DMS 273 (cell line): Measurements from ENCODE around the gene COMMD1.
"Not testable (repeated sequence)": the region's sequence is repeated elsewhere in the genome, so short reads cannot be mapped to it uniquely, and the experiment has no call there.

Experiments used
- DNase-seq: peaks from one replicate; lab custom pipeline; 2025; ENCODE audit not compliant: unreplicated experiment; lab: John Stamatoyannopoulos, UW

Gene COMMD1

DNA sequence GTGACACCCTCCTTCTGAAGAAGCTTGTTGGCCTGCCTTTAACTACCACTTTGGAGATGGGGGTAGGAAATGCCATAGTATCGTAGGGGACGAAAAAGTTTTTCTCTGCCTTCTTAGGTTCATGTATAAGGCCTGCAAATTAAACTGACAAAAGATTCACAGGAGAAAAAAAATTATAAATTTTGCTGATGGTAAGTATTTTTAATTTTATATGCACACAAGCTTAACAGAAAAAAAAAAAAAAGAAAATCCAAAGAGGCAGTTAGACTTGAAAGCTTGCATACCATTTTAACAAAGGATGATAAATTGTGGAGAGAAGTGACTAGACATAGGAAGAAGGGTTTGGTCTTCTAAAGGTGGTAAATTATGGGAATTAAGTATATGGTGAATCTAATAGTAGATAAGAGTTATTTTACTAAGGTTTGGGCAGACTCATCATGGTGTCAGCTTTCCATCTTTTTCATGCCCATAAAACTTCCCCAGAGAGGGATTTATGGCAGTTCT lies 227.9 kb downstream of the COMMD1 start:
- no peak for DNase-seq

DNA sequence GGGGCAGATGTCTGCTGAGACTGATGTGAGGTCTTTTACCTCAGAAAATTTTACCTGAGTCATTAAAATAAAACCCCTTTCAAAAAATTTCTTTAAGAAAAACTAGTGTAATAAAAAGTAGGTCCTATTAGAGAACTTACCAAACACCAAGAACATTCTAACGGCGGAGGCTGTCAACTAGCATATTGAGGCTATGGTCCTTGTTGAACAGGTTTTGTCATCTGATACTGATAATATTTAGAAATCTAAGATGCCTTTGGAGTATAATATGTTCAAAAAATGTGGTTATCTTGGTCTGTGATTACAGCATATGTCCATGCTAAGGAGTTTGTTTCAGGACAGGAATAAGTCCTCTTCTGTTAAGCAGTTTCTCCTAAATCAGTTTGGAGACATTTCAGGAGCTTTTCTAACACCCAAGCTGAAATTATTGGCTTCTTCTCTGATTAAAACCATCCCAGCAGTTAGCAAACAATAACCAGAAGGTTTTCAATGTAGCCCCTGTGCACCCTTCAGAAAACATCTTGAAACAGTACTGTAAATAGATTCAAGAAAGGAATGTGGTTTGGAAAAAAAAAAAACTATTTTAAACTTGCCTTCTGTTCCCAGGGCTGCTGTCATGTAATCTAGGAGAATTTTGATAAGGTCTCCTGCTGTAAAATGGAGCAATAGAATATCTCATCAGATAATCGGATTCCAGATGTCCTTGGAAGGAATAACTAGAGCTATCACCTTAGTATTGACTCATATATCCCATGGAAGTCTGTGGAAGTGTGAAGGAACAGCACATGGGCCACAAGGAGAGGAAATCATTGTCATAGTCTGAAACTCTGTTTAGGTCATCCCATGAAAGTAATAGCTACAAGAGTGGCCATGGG lies 231.7 kb downstream of the COMMD1 start:
- DNase-seq: no peak

DNA sequence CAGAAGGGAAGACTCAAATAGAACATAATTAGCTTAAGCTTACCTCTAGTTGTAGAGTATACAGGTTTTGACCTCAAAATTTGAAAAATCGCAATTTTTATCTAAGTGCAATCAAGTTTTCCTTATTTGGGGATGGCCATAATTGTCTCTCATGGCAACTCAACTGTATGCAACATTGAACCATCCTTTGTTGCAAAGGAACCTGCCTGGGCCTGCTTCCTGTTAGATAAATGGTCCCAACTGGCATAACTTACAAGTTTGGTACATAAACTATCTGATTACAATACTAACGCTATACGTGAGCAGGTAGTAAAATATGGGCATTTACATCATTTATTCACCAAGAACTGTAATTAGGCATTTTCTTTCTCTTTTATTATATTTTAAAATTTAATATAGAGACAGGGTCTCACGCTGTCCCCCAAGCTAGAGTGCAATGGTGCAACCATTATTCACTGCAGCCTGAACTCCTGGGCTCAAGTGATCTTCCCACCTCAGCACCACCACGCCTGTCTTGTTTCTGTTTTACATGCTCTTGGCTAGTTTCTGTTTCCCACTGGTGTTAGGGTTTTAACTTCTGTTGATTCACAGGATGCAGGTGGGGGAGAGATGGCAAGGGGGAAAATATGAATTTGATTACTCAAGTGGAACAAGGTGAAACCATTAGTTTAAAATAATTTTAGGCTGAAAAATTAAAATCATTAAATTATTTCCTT lies 235.1 kb downstream of the COMMD1 start:
- DNase-seq: no peak

GRCh38 chr2:62141142-62141740 lies 235.8 kb downstream of the COMMD1 start:
- no peak for DNase-seq

DNA sequence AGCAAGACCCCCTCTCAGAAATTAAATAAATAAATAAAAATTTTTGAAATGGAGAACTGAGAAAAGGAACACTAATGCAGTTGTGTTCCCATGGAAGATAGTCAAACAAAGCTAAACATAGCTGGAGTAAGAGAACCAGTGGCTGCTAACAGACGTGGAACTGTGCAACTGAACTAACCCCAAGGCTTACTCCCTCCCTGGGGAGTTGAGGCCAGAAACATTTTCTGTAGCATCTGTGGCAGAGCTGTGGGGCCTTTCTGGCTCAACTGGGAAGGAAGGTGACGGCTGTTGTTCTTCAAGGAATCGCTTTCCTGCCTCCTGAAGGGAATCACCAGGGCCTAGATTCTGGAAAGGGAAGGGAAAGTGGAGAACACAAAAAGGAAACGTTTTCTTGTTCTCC lies 236.6 kb downstream of the COMMD1 start:
- no peak for DNase-seq

GRCh38 chr2:62143696-62144095 lies 238.2 kb downstream of the COMMD1 start:
- DNase-seq: no peak

DNA sequence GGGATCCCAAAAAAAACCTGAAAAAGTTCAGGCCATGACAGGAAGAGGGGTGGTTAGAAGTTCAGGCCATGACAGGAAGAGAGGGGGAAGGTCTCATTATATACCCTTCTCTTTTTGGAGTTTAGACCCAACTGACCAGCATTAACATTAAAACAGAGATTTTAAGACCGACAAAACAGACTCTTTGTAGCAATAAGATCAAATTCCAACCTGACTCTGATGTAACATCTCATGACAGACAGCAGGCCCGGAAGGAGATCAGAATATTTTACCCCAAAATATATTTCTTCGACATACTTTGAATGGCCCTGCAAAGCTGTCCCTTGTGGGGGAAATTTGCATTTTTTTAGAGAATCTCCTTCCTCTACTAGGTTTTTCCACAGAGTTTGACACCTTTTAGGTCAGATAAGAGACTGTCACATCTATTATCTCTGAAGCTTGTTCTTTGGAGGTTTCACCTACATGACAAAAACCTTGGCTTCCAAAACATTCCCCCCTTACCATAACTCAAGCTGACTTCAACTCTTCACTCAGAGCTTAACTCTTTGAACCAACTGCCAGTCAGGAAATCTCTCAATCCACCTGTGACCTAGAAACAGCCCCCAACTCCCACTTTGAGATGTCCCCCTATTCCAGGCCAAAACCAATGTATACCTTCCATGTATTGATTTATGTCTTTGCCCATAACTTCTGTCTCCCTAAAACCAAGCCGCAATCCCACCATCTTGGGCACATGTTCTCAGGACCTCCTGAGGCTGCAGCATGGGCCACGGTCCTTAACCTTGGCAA lies 239.4 kb downstream of the COMMD1 start:
- DNase-seq: no peak

GRCh38 chr2:62145478-62146100 lies 240.1 kb downstream of the COMMD1 start:
- no peak for DNase-seq

DNA sequence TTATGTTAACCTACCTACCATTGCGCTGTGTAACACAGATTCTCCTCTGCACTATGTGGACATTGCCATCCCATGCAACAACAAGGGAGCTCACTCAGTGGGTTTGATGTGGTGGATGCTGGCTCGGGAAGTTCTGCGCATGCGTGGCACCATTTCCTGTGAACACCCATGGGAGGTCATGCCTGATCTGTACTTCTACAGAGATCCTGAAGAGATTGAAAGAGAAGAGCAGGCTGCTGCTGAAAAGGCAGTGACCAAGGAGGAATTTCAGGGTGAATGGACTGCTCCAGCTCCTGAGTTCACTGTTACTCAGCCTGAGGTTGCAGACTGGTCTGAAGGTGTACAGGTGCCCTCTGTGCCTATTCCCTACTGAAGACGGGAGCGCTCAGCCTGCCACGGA lies 241.3 kb downstream of the COMMD1 start:
- not testable (repeated sequence) for DNase-seq

- no peak for DNase-seq
Observed at GRCh38 chr2:62147610-62148301, 242.3 kb downstream of the COMMD1 start.

DNA sequence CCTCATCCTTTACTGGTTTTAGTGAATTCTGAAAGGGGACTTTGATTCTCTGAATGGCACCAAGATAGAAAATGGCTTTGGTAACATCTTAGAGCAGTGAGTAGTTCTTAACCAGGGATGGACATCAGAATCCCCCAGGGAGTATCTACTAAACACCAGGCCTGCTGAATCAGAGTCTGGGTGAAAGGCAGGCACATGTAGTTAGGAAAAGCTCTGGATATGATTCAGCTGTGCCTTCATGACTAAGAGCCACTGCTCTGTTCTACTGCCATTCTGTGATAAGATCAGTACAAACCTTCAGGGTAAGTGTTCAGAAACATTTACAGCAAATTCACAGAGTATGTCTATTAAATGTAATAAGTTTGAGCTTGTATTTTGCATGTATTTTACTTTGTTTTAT lies 244.2 kb downstream of the COMMD1 start:
- DNase-seq: no peak

DNA sequence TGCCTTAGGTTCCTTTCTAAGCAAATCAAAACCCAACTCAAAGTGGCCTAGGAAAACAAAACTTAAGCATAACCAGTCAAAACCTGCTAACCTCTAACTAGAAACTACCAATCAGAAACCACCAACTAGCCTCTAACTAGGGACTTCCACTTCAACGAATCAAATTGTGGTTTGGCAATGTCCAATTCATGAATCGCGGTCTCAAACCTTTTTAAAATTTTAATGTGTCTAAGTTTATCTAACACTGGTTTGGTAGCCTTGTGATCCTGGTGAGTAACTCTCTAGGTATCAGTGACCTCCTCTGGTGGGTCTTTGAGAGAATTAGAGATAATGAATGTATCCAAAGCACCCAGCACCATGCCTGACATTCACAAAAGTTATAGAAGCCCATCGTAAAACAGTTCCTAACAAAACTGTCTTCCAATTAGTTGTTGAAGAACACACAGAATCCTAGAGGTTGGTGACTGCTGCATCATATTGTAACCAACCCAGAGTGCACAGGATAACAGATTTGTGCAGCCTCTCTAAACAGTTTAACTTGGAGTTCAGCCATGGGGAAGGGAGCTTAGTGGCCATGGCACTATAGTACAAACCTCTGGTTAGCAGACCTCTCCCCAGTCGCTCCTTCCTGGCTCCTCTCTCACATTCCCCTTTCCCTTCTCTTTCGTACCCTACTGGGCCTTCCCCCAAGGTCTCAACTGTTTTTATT lies 245.3 kb downstream of the COMMD1 start:
- no peak for DNase-seq

- no peak for DNase-seq
Observed at GRCh38 chr2:62151306-62151638, 245.8 kb downstream of the COMMD1 start.

DNA sequence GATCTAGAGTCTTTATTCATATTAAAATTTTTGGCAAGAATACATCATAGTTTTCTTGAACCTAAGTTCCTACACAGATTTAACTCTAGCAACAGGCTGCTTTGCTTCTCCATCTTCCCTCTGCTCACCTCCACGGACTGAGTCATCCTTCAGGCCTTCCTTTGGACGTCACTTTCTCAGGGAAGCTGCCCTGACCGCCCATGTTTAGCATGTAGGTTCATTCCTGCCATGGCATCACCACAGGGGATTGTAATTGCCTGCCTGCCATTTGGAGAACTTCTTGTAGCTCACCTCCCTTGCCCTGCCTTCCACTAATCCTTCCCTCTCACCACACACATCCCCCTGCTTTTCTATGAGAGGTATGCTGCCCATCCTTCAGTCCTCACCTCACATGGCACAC lies 246.5 kb downstream of the COMMD1 start:
- no peak for DNase-seq

- no peak for DNase-seq
Observed at GRCh38 chr2:62156861-62157496, 251.5 kb downstream of the COMMD1 start.

DNA sequence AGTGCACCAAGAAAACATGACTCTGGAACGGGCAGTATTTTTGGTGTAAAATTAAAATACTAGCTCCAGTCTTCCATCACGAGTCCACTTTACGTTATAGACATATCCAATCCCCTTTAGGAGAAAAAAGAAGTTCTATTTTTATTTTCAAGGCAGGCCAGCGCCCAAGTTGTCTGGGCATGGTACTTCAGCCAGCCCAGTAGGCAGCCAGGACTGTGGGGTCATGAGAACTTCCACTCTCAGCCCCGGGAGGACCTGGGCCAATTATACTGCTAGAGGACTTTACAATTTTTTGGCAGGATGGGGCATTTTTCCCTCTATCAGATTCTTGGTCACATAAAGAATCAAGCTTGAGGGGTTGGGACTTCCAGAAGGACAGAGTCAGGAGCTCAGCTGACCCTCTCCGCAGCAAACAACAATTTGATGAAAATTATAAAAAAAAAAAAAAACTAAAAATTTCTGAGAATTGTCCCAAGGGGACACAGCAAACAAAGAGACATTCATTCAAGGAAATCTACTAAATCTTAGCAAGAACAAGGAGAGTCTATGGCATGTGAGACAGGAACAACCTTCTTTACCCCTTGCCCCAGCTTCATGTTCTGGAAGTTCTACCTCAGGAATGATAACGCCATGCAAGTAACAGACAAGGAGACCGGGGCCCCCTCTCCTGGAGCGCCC lies 253.1 kb downstream of the COMMD1 start:
- no peak for DNase-seq

GRCh38 chr2:62160691-62161090 lies 255.2 kb downstream of the COMMD1 start:
- DNase-seq: not testable (repeated sequence)

- no peak for DNase-seq
Observed at GRCh38 chr2:62163106-62163831, 257.8 kb downstream of the COMMD1 start.
